GM19397 (cell line): ENCODE results near the gene C6orf47.
A peak's percentile ranks its signal among the peaks of the same experiment; 100 is the strongest.

ENCODE experiments used
- ATAC-seq: cut with Tn5 transposase; IDR thresholded peaks from one replicate; pipeline ENCODE4 v1.9.1; 2021; ENCODE audit warnings: mild to moderate bottlenecking, moderate library complexity; ENCODE audit not compliant: unreplicated experiment

C6orf47 gene

DNA sequence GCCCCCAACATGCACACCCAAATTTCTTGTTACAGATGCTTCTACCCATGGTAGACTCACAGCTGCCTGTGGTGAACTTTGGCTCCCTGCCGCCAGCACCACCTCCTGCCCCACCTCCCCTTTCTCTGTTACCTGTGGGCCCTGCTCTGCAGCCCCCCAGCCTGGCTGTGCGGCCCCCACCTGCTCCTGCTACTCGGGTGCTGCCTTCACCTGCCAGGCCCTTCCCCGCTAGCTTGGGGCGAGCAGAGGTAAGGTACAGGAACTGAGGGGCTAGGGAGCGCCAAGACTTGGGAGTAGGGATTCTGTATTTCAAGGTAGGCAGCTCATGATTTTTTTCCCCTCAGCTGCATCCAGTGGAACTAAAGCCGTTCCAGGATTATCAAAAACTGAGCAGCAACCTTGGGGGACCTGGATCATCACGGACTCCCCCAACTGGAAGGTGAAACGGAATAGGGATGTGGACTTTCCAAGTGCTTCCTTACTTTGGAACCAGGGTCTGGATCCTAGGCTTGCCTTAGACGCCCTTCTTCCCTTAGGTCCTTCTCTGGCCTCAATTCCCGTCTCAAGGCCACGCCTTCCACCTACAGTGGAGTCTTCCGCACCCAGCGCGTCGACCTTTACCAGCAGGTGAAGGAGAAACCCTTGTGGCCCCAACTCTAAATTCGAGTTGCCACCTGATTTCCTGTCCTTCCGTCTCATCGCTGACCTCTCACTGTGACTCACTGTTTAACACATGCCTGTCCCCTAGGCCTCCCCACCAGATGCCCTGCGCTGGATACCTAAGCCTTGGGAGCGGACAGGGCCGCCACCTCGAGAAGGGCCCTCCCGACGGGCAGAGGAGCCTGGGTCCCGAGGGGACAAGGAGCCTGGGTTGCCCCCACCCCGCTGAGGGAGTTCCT is 23.6 kb downstream of the C6orf47 start:
- no peak for ATAC-seq

- no peak for ATAC-seq
Observed at GRCh38 chr6:31634969-31635575, 25.5 kb downstream of the C6orf47 start.

DNA sequence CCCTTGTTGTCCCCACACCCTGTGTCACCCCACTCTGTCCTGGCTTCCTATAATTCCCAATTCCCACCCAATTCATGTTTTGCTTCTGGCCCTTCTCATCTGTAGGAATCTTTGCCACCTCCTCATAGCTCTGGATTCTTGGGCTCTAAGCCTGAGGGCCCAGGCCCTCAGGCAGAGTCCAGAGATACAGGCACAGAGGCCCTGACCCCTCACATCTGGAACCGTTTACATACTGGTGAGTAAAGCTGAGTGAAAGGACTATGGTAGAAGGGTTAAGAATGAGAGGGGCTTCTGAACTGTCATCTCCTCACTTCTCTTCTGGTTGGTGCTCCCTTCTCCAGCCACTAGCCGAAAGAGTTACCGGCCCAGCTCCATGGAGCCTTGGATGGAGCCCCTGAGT is 26.4 kb downstream of the C6orf47 start:
- no peak for ATAC-seq

DNA sequence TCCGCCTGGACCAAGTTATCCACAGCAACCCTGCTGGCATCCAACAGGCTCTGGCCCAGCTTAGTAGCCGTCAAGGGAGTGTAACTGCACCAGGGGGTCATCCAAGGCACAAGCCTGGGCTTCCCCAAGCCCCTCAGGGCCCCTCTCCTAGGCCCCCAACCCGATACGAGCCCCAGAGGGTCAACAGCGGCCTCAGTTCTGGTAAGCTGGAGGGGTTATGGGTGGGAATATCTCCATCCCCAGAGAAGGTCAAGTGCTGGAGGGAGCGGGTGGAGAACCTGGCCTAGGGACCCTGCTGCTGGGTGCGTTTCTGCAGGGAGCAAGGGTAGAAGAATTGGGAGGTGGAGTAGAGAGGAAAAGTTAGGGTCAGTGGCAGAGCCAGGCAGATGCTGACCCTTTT is 27.1 kb downstream of the C6orf47 start:
- ATAC-seq, result no peak

GRCh38 chr6:31632279-31632946 is 28.2 kb downstream of the C6orf47 start:
- ATAC-seq, result no peak

DNA sequence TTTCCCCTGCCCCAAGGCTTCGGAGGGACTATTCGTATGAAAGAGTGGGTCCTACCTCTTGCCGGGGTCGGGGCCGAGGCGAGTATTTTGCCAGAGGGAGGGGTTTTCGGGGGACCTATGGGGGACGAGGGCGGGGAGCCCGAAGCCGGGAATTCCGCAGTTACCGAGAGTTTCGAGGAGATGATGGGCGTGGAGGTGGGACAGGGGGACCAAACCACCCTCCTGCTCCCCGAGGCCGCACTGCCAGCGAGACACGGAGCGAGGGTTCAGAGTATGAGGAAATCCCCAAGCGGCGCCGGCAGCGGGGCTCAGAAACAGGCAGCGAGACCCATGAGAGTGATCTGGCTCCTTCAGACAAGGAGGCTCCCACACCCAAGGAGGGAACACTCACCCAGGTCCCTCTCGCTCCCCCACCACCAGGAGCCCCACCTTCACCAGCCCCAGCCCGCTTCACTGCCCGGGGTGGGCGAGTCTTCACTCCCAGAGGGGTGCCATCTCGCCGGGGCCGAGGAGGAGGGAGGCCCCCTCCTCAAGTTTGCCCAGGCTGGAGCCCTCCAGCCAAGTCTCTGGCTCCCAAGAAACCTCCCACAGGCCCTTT is 28.8 kb downstream of the C6orf47 start:
- ATAC-seq, result no peak

GRCh38 chr6:31631209-31631608 is 29.4 kb downstream of the C6orf47 start:
- ATAC-seq, result no peak

- no peak for ATAC-seq
Observed at GRCh38 chr6:31630177-31630934, 30.2 kb downstream of the C6orf47 start.

DNA sequence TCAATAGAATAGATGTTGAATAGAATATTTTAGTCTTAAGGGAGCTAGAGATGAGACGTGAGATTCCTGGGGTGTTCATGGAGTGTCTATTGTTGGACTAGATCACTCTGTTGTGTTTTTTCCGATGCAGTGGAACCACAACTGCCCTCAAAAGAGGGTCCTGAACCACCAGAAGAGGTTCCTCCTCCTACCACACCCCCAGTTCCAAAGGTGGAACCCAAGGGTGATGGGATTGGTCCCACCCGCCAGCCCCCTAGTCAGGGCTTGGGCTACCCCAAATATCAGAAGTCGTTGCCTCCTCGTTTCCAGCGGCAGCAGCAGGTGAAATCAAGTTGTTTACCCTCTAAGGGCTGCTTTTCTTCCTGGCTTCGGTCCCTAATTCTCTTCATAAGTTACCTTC is 31.6 kb downstream of the C6orf47 start:
- ATAC-seq, result no peak

DNA sequence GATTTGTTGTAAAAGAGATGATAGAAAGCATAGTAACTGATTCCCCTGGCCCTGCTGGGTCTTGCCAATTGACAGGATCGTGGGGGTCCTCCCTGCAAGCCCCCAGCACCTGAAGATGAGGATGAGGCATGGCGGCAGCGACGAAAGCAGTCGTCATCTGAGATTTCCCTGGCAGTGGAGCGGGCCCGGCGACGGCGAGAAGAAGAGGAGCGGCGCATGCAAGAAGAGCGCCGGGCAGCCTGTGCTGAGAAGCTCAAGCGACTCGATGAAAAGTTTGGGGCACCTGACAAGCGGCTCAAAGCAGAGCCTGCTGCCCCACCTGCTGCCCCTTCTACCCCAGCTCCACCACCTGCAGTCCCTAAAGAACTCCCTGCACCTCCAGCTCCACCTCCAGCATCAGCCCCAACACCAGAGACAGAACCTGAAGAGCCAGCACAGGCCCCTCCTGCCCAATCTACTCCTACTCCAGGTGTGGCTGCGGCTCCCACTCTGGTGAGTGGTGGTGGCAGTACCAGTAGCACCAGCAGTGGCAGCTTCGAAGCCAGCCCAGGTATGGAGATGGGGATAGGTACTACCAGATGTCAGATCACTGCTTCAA is 32.8 kb downstream of the C6orf47 start:
- no peak for ATAC-seq

GRCh38 chr6:31626952-31627351 is 33.6 kb downstream of the C6orf47 start:
- ATAC-seq, result no peak

DNA sequence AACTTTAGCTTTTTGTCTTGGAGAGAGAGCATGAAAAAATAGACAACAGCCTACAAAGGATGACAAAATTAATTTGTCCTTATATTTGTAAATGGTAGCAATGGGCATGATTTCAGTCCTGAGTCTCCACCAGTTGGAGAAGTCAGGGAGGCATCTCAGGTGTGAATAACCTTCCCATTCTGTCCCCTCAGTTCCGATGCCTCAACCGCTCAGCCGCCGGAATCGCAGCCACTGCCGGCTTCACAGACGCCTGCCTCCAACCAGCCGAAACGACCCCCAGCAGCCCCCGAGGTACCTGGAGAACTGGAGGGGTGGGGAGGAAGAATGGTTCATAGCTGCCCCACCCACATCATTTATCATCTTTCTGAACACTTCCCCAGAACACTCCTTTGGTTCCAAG is 36.5 kb downstream of the C6orf47 start:
- no peak for ATAC-seq

GRCh38 chr6:31622684-31623091 is 37.9 kb downstream of the C6orf47 start:
- no peak for ATAC-seq

DNA sequence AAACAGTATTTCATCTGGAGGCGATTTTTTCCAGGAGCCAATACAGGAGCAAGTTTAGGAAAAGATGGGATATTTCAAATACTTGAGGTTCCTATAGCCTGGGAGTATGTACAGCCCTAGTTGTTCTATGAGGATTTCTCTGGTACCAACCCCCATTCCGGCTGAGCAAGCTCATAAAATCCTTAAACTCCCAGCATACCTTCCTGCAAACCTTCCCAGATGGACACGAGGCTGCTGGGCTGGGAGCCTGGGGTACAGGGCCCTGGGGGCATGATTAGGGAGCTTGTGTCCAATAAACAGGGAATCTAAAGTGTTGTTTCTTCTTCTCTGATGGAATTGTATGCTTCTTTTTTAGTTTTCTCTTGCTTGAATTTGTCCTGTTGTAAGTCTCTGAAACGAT is 38.6 kb downstream of the C6orf47 start:
- no peak for ATAC-seq

DNA sequence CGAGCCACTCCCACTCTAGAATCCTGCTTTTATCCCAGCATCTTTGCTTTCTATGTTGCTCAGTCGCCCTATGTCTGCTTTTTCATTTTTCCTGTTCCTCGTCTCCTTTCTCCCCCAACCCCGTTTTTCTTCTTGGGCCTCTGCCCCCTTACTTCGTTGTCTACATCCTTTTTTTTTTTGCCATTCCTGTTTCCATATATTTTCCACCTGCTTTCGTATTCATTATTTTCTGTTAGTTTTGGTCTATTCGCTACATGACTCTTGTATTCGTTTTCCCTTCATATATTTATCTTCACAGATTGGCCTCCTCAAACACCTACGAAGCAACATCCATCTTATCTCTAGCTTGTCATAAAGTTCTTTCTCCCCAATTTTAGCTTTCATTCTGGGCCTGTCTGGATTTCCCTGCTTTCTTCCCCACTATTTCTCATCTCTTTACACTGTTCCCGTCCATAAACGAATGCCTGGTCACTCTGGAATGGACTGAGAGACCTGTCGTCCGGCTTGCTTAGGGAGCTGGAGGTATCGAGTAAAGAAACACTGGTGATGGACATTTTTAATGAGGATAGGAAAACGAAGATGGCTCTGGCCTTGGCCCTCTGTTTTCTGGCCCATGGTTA is 39.1 kb downstream of the C6orf47 start:
- no peak for ATAC-seq

GRCh38 chr6:31620586-31621319 is 39.8 kb downstream of the C6orf47 start, which contains the start of gene PRRC2A:
TSS of gene PRRC2A (plus strand) at chr6:31620715. CDS start at chr6:31622790, 2,075 bp downstream.
- ATAC-seq, result peak; percentile 62

DNA sequence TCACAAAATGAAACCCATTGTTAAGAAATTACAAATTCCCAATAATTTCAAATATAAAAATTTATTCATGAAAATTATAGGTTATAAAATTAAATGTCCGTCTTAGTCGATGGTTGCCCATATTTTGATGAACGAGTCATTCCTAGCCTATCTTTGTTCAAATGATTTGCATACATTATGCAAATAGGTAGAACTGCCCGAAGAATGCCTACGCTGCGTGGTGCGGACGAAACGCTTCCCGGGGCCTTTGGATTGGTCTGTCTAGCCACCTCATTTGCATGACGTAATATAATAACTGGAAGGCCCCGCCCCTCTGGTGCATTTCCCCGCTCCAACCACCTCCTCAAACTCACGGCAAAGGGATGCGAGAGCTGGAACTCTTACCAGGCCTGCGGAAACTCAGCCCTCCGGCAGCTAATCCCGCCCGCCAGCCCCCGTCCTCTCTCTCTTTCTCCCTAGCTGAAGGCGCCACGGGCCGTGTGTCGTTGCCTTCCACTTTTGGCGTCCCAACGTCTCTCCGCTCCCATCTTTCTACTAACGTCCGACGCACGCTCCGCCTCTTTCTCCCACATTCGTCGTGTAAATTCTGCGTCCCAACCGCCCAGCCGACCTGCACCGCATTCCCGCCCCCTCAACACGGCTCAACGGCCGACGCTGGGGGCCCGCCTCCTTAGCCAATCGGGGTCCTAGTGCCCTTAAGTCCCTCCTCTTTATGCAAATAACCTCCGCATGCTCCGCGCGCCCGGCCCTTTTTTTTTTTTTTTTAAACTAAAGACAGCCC is 40.6 kb downstream of the C6orf47 start:
- ATAC-seq, result peak; percentile 81

DNA sequence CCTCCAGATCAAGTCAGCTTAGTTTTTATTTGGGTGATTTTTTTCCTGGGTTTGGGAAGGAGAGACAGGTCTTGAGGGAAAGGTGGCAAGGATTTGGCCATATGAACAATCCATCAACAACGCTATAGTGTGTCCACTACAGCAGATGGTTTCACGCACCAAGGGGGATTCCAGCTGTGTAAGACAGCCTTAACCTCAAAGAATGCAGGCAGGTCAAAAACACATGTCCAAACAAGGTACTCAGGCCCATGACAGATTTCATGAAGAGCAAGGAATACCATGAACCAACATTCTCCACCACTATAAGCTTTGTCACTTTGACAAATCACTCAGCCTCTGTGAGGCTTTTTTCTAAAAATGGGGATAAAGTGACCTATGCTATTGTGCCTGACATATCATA is 43.6 kb downstream of the C6orf47 start:
- no peak for ATAC-seq
